ENCODE data around the gene KRTAP9-9. TPM values are rescaled to one million over a fixed set of nuclear protein-coding genes. Genes with fewer than 3 reads are reported as not detected.
"Not testable (repeated sequence)": the region's sequence is repeated elsewhere in the genome, so short reads cannot be mapped to it uniquely, and the experiment has no call there.

The KRTAP9-9 gene
- total and polyA plus RNA-seq, 9 of the 15 experiments (the other 6 are each of a cell fraction or from before 2014, with no cell fraction given): not detected

GRCh38 chr17:41267711-41268110 lies 12.5 kb downstream of the KRTAP9-9 start (continued):
- TF ChIP-seq RBM14 (IDR thresholded peaks at IDR 0.05; ENCODE audit: borderline replicate concordance, insufficient read depth, low read depth, low read length) (no peak), ZNF311 (CRISPR knock-in tag; IDR thresholded peaks at IDR 0.05) (no peak), ATF7 (IDR thresholded peaks at IDR 0.05) (no peak), ZNF263 (CRISPR knock-in tag; IDR thresholded peaks at IDR 0.05; ENCODE audit: borderline replicate concordance) (no peak)

- POLR2A ChIA-PET; ATAC-seq; H3K4me2 ChIP-seq (ENCODE audit: insufficient read depth, low read length); H3K27me3 ChIP-seq (ENCODE audit: control insufficient read depth in 2 of 2, insufficient read depth in 2 of 2, low read length in 2 of 2); H3K27ac ChIP-seq (ENCODE audit: extremely low read depth, low read depth, low read length); DNase-seq (ENCODE audit: extremely low read depth in 1 of 4, low spot score in 3 of 4); CTCF ChIA-PET (ENCODE audit: low intra/inter-chr PET ratio); intact Hi-C loops (cut with micrococcal nuclease); H3K9me1 ChIP-seq (ENCODE audit: control insufficient read depth, insufficient read depth, low read length); H3K79me2 ChIP-seq (ENCODE audit: control insufficient read depth, insufficient read depth, low read length); H3K4me1 ChIP-seq (replicated peaks in 1 of 2; ENCODE audit: control insufficient read depth in 2 of 2, insufficient read depth in 2 of 2, low read length in 2 of 2); H3K4me3 ChIP-seq; FAIRE-seq; H3K9me3 ChIP-seq (replicated peaks; ENCODE audit: control insufficient read depth, insufficient read depth, low read depth, low read length); H3K36me3 ChIP-seq (ENCODE audit: control insufficient read depth, insufficient read depth, low read length); BruUV-seq (replicated peaks); in situ Hi-C loops (cut with MboI); H4K20me1 ChIP-seq (replicated peaks; ENCODE audit: control insufficient read depth, insufficient read depth, low read length); H3K9ac ChIP-seq (ENCODE audit: insufficient read depth in 1 of 2, low read depth in 2 of 2, low read length in 2 of 2); H2AFZ ChIP-seq (ENCODE audit: low read depth, low read length): not testable (repeated sequence)
- WGBS (ENCODE audit: insufficient coverage, low coverage, missing lambda C conversion rate): no CpG with 5 or more reads among the region's 1 CpG
These were observed 16.1 kb downstream of the KRTAP9-9 start for GRCh38 chr17:41271323-41271722.

GRCh38 chr17:41271858-41272257 lies 16.7 kb downstream of the KRTAP9-9 start:
- CTCF ChIA-PET (ENCODE audit: low intra/inter-chr PET ratio): no interaction called here
- POLR2A ChIA-PET: no interaction called here
- no peak for TF ChIP-seq BRD9 (IDR thresholded peaks at IDR 0.05; ENCODE audit: low read depth, partially characterized antibody)
- TF ChIP-seq ZNF311 (CRISPR knock-in tag; IDR thresholded peaks at IDR 0.05): no peak
- no peak for TF ChIP-seq ZNF140 (CRISPR knock-in tag; IDR thresholded peaks at IDR 0.05)
- no peak for TF ChIP-seq GATAD2B (IDR thresholded peaks at IDR 0.05; ENCODE audit: borderline replicate concordance)
- no peak for TF ChIP-seq ELK1 (CRISPR knock-in tag; IDR thresholded peaks at IDR 0.05)
- no peak for TF ChIP-seq MIER1 (IDR thresholded peaks at IDR 0.05; ENCODE audit: low read depth)

More at GRCh38 chr17:41271858-41272257, 16.7 kb downstream of the KRTAP9-9 start:
- Histone ChIP-seq H3K27me3 (ENCODE audit: control insufficient read depth in 2 of 2, insufficient read depth in 2 of 2, low read length in 2 of 2) (no peaks in the 10 kb centered on the region; a peak in 1 of 5 replicates), H3K9ac (ENCODE audit: insufficient read depth in 1 of 2, low read depth in 2 of 2, low read length in 2 of 2) (no peak overlapping the region), H3K9me1 (ENCODE audit: control insufficient read depth, insufficient read depth, low read length) (no peaks in the 10 kb centered on the region), H3K36me3 (ENCODE audit: control insufficient read depth, insufficient read depth, low read length) (no peaks in the 10 kb centered on the region), H4K20me1 (replicated peaks; ENCODE audit: control insufficient read depth, insufficient read depth, low read length) (no peaks in the 10 kb centered on the region), H3K4me3 (no peak overlapping the region), H3K4me2 (ENCODE audit: insufficient read depth, low read length) (no peak overlapping the region), H3K4me1 (replicated peaks in 1 of 2; ENCODE audit: control insufficient read depth in 2 of 2, insufficient read depth in 2 of 2, low read length in 2 of 2) (no peaks in the 10 kb centered on the region), H2AFZ (ENCODE audit: low read depth, low read length) (no peak overlapping the region), H3K9me3 (replicated peaks; ENCODE audit: control insufficient read depth, insufficient read depth, low read depth, low read length) (no peaks in the 10 kb centered on the region), H3K79me2 (ENCODE audit: control insufficient read depth, insufficient read depth, low read length) (no peaks in the 10 kb centered on the region), H3K27ac (ENCODE audit: extremely low read depth, low read depth, low read length) (no peak overlapping the region)
- no peak for FAIRE-seq
- intact Hi-C loops (cut with micrococcal nuclease) (no loop called here), in situ Hi-C loops (cut with MboI) (no loop called here)
- DNase-seq (ENCODE audit: extremely low read depth in 1 of 4, low spot score in 3 of 4): no peak
- WGBS (ENCODE audit: insufficient coverage, low coverage, missing lambda C conversion rate): no CpG with 5 or more reads among the region's 1 CpG
- no peak for ATAC-seq
- no TSS peak for BruUV-seq (replicated peaks)
